AG04449 (cell line): ENCODE measurements around the gene PTPN9.
"Not testable (repeated sequence)": the region's sequence is repeated elsewhere in the genome, so short reads cannot be mapped to it uniquely, and the experiment has no call there.

Experiments used
- CTCF ChIA-PET: fragments of 350-600 bp; formaldehyde crosslinking; extraction: SDS; loops from one replicate; lab custom pipeline; 2021; ENCODE audit warnings: antibody characterized with exemption; lab: Yijun Ruan, JAX
- POLR2A ChIA-PET: fragments of 400-600, 350-600 bp; formaldehyde crosslinking; extraction: SDS; loops from one replicate; lab custom pipeline; 2020; ENCODE audit warnings: antibody characterized with exemption, inconsistent platforms; lab: Yijun Ruan, JAX
- DNase-seq: peaks from one replicate; pipeline ENCODE4 v3.0.0-alpha.2; 2010; ENCODE audit warnings: low read depth, low spot score
- H3K4me3 ChIP-seq: 2 replicates; pipeline ENCODE4 v1.5.1; 2011; ENCODE audit warnings: low read depth, mild to moderate bottlenecking, control low read depth, low read length
- TF ChIP-seq, protein P1 (sequence below): IDR thresholded peaks from one replicate; pipeline ENCODE4 v1.5.1; 2011; ENCODE audit warnings: mild to moderate bottlenecking, moderate library complexity, low read length, control low read depth, inconsistent platforms; ENCODE audit not compliant: insufficient read depth; ENCODE audit errors: missing control alignments

PTPN9 gene

DNA sequence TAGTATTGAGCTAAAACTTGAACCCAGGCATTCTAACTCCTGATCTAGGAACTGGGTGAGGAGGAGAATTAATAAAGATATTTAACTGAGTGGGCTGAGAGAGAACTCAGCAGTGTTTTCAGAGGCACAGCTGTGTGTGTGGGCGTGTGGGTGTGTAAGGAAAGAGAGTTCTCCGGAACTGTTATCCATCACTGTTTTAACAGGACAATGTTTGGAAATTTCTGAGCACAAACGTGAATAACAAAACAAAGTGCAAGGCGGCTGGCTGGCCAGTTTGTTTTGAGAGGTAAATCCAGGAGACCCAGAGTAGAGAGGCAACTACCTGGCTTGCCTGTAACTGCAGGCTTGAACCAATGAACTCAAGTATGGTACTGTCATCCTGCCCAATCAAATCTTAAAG lies 5.0 kb upstream of the PTPN9 start:
- ChIA-PET CTCF (interaction anchor here (1.2 to 1.5 kb wide), 2 partner anchors 13 to 36 kb away, joined by 3 to 4 read pairs; no protein-coding TSS in a partner anchor), POLR2A (no interaction called here)
- DNase-seq = no peak
- TF ChIP-seq, protein P1, sequence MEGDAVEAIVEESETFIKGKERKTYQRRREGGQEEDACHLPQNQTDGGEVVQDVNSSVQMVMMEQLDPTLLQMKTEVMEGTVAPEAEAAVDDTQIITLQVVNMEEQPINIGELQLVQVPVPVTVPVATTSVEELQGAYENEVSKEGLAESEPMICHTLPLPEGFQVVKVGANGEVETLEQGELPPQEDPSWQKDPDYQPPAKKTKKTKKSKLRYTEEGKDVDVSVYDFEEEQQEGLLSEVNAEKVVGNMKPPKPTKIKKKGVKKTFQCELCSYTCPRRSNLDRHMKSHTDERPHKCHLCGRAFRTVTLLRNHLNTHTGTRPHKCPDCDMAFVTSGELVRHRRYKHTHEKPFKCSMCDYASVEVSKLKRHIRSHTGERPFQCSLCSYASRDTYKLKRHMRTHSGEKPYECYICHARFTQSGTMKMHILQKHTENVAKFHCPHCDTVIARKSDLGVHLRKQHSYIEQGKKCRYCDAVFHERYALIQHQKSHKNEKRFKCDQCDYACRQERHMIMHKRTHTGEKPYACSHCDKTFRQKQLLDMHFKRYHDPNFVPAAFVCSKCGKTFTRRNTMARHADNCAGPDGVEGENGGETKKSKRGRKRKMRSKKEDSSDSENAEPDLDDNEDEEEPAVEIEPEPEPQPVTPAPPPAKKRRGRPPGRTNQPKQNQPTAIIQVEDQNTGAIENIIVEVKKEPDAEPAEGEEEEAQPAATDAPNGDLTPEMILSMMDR = no peak
- H3K4me3 ChIP-seq = no peak overlapping the region

DNA sequence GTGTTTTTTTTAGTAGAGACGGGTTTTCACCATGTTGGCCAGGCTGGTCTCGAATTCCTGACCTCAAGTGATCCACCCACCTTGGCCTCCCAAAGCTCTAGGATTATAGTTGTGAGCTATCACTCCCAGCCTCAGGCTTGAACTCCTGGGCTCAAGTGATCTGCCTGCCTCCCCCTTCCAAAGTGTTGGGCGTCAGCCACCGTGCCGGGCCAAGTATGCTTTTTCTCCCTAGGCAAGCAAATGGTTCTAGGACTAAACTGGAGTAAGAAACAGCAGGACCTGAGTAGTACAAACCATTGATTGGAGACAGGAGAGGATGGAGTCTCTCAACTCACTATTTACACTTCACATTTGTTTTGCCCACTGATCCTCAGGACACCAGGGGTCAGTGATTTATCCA lies 4.6 kb upstream of the PTPN9 start:
- DNase-seq = no peak
- TF ChIP-seq, protein P1 = no peak
- ChIA-PET POLR2A (no interaction called here), CTCF (interaction anchor here (1.2 to 1.5 kb wide), 2 partner anchors 13 to 37 kb away, joined by 3 to 4 read pairs; no protein-coding TSS in a partner anchor)
- H3K4me3 ChIP-seq = no peak overlapping the region

DNA sequence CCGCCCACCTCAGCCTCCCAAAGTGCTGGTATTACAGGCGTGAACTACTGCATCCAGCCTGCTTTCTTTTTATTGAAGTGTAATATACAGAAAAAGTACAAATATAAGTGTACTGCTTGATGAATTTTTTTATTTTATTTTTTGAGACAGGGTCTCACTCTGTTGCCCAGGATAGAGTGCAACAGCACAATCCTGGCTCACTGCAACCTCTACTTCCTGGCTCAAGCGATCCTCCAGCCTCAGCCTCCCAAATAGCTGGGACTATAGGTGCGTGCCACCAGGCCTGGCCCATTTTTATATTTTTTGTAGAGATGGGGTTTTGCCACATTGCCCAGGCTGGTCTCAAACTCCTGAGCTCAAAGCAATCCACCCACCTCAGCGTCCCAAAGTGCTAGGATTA lies 3.8 kb upstream of the PTPN9 start:
- CTCF ChIA-PET = interaction anchor here (1.5 kb wide), 1 partner anchor 37 kb away, joined by 4 read pairs; no protein-coding TSS in a partner anchor
- DNase-seq, POLR2A ChIA-PET: not testable (repeated sequence)

DNA sequence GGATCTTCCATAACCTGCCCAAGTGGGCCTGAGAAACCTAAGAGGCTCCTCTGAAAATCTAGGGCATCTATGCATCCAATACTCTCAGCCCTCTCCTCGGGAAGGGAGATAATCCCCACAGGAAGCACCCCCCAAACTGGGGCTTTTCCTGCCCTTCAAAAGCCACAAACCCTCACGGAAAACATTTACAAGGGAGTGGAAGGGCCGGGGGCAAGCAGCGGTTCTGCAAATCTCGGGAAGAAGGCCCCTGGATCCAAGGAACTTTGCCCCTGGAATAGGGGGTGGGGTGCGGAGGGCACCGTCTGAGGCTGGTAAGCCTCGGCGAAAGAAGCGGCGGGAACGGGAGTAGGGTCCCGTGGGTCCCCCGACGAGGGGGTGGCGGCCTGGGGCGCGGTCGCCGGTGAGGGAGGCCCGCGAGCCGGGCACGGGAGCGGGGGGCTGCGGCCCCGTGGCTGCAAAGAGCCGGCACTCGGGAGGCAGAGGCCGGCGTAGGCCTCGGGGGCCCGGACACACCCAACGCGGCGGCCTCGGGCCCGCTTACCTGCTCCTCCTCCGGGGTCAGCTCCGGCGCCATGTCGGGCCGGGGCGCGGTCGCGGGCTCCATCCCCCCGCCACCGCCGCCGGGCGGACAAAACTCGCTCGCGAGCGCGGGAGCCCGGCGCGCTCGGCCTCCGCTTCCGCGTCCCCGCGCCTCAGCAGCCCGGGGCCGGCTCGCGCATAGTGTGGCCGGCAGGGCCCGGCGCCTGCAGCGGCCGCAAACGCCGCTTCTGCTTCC lies 755 bp downstream of the PTPN9 start:
- DNase-seq = no peak
- POLR2A ChIA-PET = interaction anchor here (1.0 to 1.4 kb wide), 4 partner anchors 19 to 88 kb away, joined by 3 to 5 read pairs (median 4); no protein-coding TSS in a partner anchor
- peak overlapping the region; percentile 69 for H3K4me3 ChIP-seq
- CTCF ChIA-PET = interaction anchor here (0.8 to 2.6 kb wide), 10 partner anchors 8 to 211 kb away, joined by 3 to 13 read pairs (median 3); no protein-coding TSS in a partner anchor
- TF ChIP-seq, protein P1 = no peak

More for the DNA sequence above, 3.8 kb upstream of the PTPN9 start:
- not testable (repeated sequence) for H3K4me3 ChIP-seq

DNA sequence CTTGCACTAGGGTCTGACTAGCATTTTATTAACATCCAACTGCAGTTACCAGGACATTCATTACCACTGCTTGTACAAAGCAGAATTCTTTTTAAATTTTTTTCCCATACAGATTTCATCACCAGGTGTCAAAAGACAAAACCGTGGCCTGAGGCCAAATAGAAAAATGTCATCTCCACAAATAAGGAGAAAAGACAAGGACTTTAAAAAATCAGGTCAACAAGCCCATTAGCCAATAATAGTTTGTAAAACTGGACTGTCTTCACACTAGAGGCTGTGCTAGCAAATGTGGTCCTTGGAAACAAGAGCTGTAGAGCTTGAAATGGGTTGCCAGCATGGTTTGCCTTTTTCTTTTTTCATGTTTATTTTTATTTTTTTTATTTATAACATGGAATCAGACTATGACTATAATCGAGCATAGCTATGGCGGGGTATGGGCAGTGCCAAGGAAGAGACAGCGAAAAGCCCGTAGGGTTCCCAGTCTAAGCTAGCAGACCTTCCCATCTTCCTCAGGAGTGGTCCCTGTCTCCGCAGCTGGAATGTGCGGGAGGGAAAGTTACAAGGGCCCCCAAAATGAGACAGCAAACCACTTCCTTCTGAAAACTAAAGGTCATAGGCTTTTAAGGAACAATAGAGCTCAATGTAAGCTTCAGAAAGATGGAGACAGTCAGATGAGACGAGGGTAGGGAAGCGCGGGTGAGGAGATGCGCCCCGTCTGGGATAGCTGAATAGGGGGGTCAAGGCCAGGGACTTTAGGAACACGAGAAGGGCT lies 1.5 kb downstream of the PTPN9 start:
- DNase-seq = no peak
- TF ChIP-seq, protein P1 = no peak
- H3K4me3 ChIP-seq = peak overlapping the region; percentile 69
- CTCF ChIA-PET = interaction anchor here (1.2 to 2.6 kb wide), 3 partner anchors 14 to 107 kb away, joined by 3 to 13 read pairs (median 7); no protein-coding TSS in a partner anchor
- POLR2A ChIA-PET = interaction anchor here (0.5 to 1.0 kb wide), 7 partner anchors 23 to 124 kb away, joined by 3 to 5 read pairs (median 4); partner anchors contain the start of gene IMP3

- no peak overlapping the region for H3K4me3 ChIP-seq
- ChIA-PET CTCF (interaction anchor here (1.3 kb wide), 1 partner anchor 206 kb away, joined by 4 read pairs; no protein-coding TSS in a partner anchor), POLR2A (no interaction called here)
- DNase-seq = no peak
- TF ChIP-seq, protein P1 = no peak
Measured at GRCh38 chr15:75573648-75574384, 5.3 kb downstream of the PTPN9 start.
